GM19043 (cell line): ENCODE measurements around the gene RANBP3.

Experiments
- ATAC-seq: cut with Tn5 transposase; IDR thresholded peaks from one replicate; pipeline ENCODE4 v1.9.1; 2021; ENCODE audit warnings: low read depth; ENCODE audit not compliant: unreplicated experiment

The RANBP3 gene

DNA sequence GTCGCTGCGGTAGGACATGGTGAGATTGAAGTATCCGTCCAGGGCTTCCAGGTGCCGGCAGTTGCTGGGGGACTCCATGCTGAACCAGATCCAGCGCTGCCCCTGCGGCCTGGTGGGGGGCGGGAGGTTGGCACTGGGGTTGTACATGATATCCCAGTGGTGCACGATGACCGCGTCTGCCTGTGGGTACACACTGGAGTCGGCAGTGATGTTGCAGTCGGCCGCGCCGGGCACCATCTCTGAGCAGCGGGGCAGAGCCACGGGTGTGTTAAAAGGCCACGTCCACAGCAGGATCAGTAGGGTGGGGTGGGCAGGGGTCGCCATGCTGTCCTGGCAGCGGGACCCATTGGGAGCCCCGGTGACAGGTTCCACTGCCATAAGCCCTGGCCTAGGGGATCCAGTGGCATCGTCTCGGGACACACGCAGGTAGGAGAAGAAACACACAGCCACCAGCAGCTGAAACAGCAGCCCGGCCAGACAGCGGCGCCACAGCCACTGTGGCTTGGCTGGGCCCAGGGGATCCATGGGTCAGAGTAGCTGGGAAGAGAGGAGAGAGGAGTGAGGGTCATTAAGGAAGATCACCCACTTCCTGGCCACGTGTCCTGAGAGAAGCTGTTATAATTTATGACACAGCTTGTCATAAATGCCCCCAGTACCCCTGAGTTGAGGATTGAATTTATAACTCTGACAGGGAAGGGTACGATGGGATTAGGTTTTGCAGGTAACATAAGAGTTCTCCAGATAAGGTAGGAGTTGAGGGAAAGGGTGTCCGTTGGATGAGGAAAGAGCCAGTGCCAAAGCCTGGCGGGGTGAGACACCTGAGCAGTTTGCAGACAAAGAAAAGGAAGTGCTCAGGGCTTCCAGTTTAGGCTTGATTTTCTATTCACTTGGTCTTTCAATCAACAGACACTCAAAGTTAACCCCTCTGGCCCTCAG lies 110.5 kb downstream of the RANBP3 start:
- no peak for ATAC-seq
